GM23338 (cell line): Measurements from ENCODE around the gene CACNA1C.

ENCODE experiments used
- CREB1 ChIP-seq: fragments of 250-450 bp; sonication (Bioruptor Pico); IDR thresholded peaks from 2 replicates; pipeline ENCODE4 v1.5.0; 2020; ENCODE audit warnings: low read depth, mild to moderate bottlenecking, moderate library complexity
- EZH2 ChIP-seq: fragments of 200-600 bp; sonication (generic); IDR thresholded peaks from one replicate; pipeline ENCODE4 v1.8.0; 2017; ENCODE audit warnings: antibody characterized with exemption, mild to moderate bottlenecking, low read depth; ENCODE audit not compliant: unreplicated experiment
- EZH2phosphoT487 ChIP-seq: fragments of 200-600 bp; sonication (generic); IDR thresholded peaks from one replicate; pipeline ENCODE4 v1.8.1; 2018; ENCODE audit warnings: antibody characterized with exemption; ENCODE audit not compliant: unreplicated experiment
- JUNB ChIP-seq: IDR thresholded peaks from one replicate; pipeline ENCODE4 v1.6.1; 2016; ENCODE audit warnings: antibody characterized with exemption; ENCODE audit not compliant: unreplicated experiment
- NANOG ChIP-seq: IDR thresholded peaks from 2 replicates; pipeline ENCODE4 v1.6.1; 2016; ENCODE audit warnings: antibody characterized with exemption, borderline replicate concordance
- POLR2AphosphoS5 ChIP-seq: IDR thresholded peaks from 2 replicates; pipeline ENCODE4 v1.6.1; 2016; ENCODE audit warnings: antibody characterized with exemption, low read depth
- STAT1 ChIP-seq: IDR thresholded peaks from one replicate; pipeline ENCODE4 v1.6.1; 2016; ENCODE audit warnings: antibody characterized with exemption; ENCODE audit not compliant: unreplicated experiment
- TF ChIP-seq, protein P1 (sequence below), 2 experiments: fragments of 200-600 bp in 1 of 2; sonication (generic) in 1 of 2; conservative IDR thresholded peaks; 2 replicates each; pipeline versions ENCODE4 v1.5.1 to v1.6.1; 2016 to 2017; ENCODE audit warnings: antibody characterized with exemption in 2 of 2, low read depth in 2 of 2, mild to moderate bottlenecking in 2 of 2, moderate library complexity in 1 of 2
- TF ChIP-seq, protein P2 (sequence below): IDR thresholded peaks from one replicate; pipeline ENCODE4 v1.6.1; 2018; ENCODE audit warnings: antibody characterized with exemption; ENCODE audit not compliant: unreplicated experiment

DNA sequence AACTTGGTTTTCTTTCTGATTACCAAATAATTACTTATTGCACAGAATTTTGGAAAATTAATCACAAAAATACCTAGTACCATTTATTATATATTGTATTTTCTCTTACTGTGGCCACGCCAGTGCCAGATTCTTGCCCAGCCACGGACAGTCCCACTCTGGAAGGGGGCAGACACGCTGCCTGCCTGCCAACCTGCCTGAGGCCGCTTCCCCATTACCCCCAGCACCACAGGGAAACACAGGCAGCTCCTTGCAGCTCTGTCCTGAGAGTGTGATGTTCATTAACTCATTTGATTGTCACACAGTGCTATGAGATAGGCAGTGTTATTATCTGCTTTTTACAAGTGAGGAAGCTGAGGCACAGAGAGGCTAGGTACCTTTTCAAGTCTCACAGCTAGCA is 46.8 kb downstream of the CACNA1C start:
- TF ChIP-seq, protein P1, sequence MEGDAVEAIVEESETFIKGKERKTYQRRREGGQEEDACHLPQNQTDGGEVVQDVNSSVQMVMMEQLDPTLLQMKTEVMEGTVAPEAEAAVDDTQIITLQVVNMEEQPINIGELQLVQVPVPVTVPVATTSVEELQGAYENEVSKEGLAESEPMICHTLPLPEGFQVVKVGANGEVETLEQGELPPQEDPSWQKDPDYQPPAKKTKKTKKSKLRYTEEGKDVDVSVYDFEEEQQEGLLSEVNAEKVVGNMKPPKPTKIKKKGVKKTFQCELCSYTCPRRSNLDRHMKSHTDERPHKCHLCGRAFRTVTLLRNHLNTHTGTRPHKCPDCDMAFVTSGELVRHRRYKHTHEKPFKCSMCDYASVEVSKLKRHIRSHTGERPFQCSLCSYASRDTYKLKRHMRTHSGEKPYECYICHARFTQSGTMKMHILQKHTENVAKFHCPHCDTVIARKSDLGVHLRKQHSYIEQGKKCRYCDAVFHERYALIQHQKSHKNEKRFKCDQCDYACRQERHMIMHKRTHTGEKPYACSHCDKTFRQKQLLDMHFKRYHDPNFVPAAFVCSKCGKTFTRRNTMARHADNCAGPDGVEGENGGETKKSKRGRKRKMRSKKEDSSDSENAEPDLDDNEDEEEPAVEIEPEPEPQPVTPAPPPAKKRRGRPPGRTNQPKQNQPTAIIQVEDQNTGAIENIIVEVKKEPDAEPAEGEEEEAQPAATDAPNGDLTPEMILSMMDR (conservative IDR thresholded peaks at IDR 0.05; ENCODE audit: low read depth in 2 of 2) = no peak
- no peak for TF ChIP-seq EZH2
- TF ChIP-seq, protein P2, sequence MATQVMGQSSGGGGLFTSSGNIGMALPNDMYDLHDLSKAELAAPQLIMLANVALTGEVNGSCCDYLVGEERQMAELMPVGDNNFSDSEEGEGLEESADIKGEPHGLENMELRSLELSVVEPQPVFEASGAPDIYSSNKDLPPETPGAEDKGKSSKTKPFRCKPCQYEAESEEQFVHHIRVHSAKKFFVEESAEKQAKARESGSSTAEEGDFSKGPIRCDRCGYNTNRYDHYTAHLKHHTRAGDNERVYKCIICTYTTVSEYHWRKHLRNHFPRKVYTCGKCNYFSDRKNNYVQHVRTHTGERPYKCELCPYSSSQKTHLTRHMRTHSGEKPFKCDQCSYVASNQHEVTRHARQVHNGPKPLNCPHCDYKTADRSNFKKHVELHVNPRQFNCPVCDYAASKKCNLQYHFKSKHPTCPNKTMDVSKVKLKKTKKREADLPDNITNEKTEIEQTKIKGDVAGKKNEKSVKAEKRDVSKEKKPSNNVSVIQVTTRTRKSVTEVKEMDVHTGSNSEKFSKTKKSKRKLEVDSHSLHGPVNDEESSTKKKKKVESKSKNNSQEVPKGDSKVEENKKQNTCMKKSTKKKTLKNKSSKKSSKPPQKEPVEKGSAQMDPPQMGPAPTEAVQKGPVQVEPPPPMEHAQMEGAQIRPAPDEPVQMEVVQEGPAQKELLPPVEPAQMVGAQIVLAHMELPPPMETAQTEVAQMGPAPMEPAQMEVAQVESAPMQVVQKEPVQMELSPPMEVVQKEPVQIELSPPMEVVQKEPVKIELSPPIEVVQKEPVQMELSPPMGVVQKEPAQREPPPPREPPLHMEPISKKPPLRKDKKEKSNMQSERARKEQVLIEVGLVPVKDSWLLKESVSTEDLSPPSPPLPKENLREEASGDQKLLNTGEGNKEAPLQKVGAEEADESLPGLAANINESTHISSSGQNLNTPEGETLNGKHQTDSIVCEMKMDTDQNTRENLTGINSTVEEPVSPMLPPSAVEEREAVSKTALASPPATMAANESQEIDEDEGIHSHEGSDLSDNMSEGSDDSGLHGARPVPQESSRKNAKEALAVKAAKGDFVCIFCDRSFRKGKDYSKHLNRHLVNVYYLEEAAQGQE = no peak
- no peak for TF ChIP-seq EZH2phosphoT487
- TF ChIP-seq JUNB = no peak
- TF ChIP-seq POLR2AphosphoS5 = no peak
- no peak for TF ChIP-seq STAT1
- no peak for TF ChIP-seq CREB1
- TF ChIP-seq NANOG = no peak
